ENCODE data around the gene CRBN. TPM values are rescaled to one million over a fixed set of nuclear protein-coding genes. Genes with fewer than 3 reads are reported as not detected.

CRBN gene
- total RNA-seq, 6 experiments from 2014 or later, result 21.0 to 27.8 (median 26.0) TPM

DNA sequence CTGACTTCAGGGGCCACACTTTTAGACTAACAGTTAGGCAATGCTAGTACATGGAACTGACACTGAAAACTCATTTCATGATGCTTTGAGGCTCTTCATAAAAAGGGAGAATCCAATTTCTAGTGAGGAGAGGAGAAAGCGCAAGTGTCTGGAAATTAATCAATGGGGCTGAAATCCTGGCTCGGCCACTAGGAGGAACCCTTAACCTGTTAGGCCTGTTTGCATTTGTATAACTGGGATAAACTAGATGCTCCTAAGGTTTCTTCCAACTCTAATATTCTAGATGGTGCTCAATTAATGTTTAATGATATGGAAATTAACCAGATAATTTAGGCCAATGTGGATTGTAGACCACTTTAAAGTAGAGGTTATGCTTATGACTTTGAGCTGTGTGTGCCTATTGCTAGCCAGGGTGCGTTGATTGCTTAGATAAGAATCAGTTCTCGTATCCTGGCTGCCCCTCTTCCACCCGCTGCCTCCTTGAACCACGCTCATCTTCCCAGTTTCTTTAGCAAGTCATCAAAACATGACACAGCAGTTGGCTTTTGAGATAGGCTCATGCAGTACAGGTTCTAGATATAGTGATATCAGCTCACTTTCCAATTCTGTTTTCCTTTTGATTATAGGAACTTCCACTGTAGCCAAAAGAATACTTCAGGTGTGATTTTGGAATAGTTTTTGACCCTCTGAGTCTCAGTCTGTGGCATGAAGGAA, 16.8 kb upstream of the CRBN start:
- TF ChIP-seq, protein P1, sequence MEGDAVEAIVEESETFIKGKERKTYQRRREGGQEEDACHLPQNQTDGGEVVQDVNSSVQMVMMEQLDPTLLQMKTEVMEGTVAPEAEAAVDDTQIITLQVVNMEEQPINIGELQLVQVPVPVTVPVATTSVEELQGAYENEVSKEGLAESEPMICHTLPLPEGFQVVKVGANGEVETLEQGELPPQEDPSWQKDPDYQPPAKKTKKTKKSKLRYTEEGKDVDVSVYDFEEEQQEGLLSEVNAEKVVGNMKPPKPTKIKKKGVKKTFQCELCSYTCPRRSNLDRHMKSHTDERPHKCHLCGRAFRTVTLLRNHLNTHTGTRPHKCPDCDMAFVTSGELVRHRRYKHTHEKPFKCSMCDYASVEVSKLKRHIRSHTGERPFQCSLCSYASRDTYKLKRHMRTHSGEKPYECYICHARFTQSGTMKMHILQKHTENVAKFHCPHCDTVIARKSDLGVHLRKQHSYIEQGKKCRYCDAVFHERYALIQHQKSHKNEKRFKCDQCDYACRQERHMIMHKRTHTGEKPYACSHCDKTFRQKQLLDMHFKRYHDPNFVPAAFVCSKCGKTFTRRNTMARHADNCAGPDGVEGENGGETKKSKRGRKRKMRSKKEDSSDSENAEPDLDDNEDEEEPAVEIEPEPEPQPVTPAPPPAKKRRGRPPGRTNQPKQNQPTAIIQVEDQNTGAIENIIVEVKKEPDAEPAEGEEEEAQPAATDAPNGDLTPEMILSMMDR (IDR thresholded peaks at IDR 0.05), result peak; percentile 76
- peaks cover 4% of the 10 kb centered on the region; the same call in 1 of the 2 replicates for H3K27me3 Mint-ChIP-seq (ENCODE audit: insufficient read depth)
- H3K27ac Mint-ChIP-seq, result no peak overlapping the region
- no peaks in the 10 kb centered on the region for H3K36me3 Mint-ChIP-seq (ENCODE audit: low read depth)
- DNase-seq, result no peak
- no peak overlapping the region for H3K4me3 Mint-ChIP-seq
- no peaks in the 10 kb centered on the region for H3K9me3 Mint-ChIP-seq
- no peaks in the 10 kb centered on the region for H3K4me1 Mint-ChIP-seq (ENCODE audit: low read depth)

DNA sequence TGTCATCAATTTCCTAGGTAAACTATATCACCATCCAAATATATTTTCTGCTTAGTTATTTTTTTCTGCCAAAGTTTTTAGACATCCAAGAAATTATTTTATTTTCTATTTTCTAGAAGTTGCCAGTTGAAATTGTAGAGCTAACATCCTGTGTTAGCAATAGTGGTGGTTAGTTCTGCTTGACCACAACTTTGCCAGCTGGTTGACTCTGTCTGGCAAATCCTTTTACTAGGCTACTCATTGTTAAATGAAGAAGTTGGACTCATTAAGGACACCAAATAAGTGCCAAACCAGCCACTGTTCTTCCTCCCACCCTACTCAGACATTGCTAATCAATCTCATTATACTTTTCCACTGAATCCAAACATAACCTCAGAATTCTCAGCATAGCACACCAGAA, 15.4 kb upstream of the CRBN start:
- TF ChIP-seq, protein P1 (IDR thresholded peaks at IDR 0.05), result no peak
- no peaks in the 10 kb centered on the region for H3K9me3 Mint-ChIP-seq
- no peaks in the 10 kb centered on the region for H3K4me1 Mint-ChIP-seq (ENCODE audit: low read depth)
- H3K36me3 Mint-ChIP-seq (ENCODE audit: low read depth), result no peaks in the 10 kb centered on the region
- DNase-seq, result no peak
- peaks cover 7% of the 10 kb centered on the region for H3K27me3 Mint-ChIP-seq (ENCODE audit: insufficient read depth)
- H3K4me3 Mint-ChIP-seq, result no peak overlapping the region
- H3K27ac Mint-ChIP-seq, result no peak overlapping the region

- DNase-seq, result no peak
- H3K27ac Mint-ChIP-seq, result no peak overlapping the region
- no peak overlapping the region for H3K4me3 Mint-ChIP-seq
- no peaks in the 10 kb centered on the region for H3K36me3 Mint-ChIP-seq (ENCODE audit: low read depth)
- TF ChIP-seq, protein P1 (IDR thresholded peaks at IDR 0.05), result no peak
- no peaks in the 10 kb centered on the region for H3K9me3 Mint-ChIP-seq
- H3K4me1 Mint-ChIP-seq (ENCODE audit: low read depth), result no peaks in the 10 kb centered on the region
- peaks cover 11% of the 10 kb centered on the region for H3K27me3 Mint-ChIP-seq (ENCODE audit: insufficient read depth)
Observed at GRCh38 chr3:3192286-3192675, 12.8 kb upstream of the CRBN start.

GRCh38 chr3:3191675-3192285, 12.3 kb upstream of the CRBN start:
- DNase-seq, result no peak
- Mint-ChIP-seq H3K4me1 (ENCODE audit: low read depth) (no peaks in the 10 kb centered on the region), H3K36me3 (ENCODE audit: low read depth) (no peaks in the 10 kb centered on the region), H3K27ac (no peak overlapping the region), H3K9me3 (no peaks in the 10 kb centered on the region), H3K4me3 (no peak overlapping the region), H3K27me3 (ENCODE audit: insufficient read depth) (peaks cover 11% of the 10 kb centered on the region)
- TF ChIP-seq, protein P1 (IDR thresholded peaks at IDR 0.05), result no peak

- Mint-ChIP-seq H3K27me3 (ENCODE audit: insufficient read depth) (peaks cover 14% of the 10 kb centered on the region), H3K4me1 (ENCODE audit: low read depth) (no peaks in the 10 kb centered on the region), H3K4me3 (no peak overlapping the region), H3K9me3 (no peaks in the 10 kb centered on the region), H3K27ac (no peak overlapping the region), H3K36me3 (ENCODE audit: low read depth) (no peaks in the 10 kb centered on the region)
- TF ChIP-seq, protein P1 (IDR thresholded peaks at IDR 0.05), result no peak
- no peak for DNase-seq
Observed at GRCh38 chr3:3189961-3190360, 10.5 kb upstream of the CRBN start.

Data from HFFc6 (cell line).